ENCODE data around the gene SLC4A1AP. TPM values are rescaled to one million over a fixed set of nuclear protein-coding genes. Genes with fewer than 3 reads are reported as not detected.

SLC4A1AP gene
- total and polyA plus RNA-seq, 12 donors = 13.0 to 41.1 (median 22.3) TPM

DNA sequence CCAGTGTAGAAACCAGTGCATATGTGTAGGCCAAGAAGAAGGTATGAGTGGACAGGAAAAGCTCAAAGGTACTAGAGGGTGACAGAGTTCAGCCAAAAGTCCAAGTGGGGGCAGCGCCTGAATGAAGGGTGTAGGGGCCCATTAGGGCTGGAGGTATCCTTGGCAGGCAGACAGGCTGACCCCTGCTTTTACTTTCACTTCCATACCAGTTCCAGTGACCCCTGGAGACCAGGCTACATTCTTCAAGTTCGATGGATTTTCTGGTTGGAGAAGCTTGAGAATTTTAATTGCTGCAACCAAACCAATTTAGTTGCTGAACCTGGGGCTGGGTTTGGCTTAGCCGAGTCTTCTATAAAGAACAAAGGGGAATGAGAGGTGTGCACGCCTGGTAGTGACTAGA lies 65.5 kb downstream of the SLC4A1AP start:
- no peak overlapping the region for H3K4me3 ChIP-seq
- H3K27me3 ChIP-seq = no peaks in the 10 kb centered on the region
- DNase-seq = peak in 1 of 7 donors; percentile 55
- WGBS, 4 donors = 54 to 74% (median 55%) methylated on average over 4 of the region's 4 CpGs
- no peaks in the 10 kb centered on the region for H3K9me3 ChIP-seq (replicated peaks in 1 of 3)
- no peak for TF ChIP-seq POLR2A (IDR thresholded peaks at IDR 0.05)
- TF ChIP-seq, protein P1, sequence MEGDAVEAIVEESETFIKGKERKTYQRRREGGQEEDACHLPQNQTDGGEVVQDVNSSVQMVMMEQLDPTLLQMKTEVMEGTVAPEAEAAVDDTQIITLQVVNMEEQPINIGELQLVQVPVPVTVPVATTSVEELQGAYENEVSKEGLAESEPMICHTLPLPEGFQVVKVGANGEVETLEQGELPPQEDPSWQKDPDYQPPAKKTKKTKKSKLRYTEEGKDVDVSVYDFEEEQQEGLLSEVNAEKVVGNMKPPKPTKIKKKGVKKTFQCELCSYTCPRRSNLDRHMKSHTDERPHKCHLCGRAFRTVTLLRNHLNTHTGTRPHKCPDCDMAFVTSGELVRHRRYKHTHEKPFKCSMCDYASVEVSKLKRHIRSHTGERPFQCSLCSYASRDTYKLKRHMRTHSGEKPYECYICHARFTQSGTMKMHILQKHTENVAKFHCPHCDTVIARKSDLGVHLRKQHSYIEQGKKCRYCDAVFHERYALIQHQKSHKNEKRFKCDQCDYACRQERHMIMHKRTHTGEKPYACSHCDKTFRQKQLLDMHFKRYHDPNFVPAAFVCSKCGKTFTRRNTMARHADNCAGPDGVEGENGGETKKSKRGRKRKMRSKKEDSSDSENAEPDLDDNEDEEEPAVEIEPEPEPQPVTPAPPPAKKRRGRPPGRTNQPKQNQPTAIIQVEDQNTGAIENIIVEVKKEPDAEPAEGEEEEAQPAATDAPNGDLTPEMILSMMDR (IDR thresholded peaks at IDR 0.05) = no peak
- peak overlapping the region in 4 of 5 donors; percentile 8 to 80 (median 53) for H3K27ac ChIP-seq
- no peaks in the 10 kb centered on the region for H3K36me3 ChIP-seq (replicated peaks in 1 of 2)
- intact Hi-C loops (cut with DNase I) = no loop called here
- H3K4me1 ChIP-seq (replicated peaks in 1 of 2) = peaks cover 25 to 63% of the 10 kb centered on the region in 2 donors

DNA sequence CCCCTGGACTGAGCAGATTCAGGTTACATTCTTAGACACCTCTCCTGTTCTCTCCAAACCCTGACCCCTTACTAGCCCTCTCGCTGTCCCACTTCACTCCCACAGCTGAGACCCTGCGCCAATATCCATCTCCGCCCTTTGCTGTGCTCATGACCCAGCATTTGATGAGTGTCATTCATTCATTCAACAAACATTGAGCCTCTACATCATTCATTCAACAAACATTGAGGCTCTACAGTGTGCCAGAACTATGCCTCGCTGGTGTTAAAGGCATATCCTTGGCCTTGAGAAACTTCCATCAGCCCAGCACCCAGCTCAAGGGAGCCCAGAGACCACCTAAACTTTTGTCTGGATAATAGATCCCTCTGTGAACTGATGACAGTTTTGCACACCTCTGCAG lies 65.9 kb downstream of the SLC4A1AP start:
- intact Hi-C loops (cut with DNase I) = no loop called here
- H3K27ac ChIP-seq = peak overlapping the region in 2 of 5 donors; percentile 55 to 71
- TF ChIP-seq POLR2A (IDR thresholded peaks at IDR 0.05) = no peak
- TF ChIP-seq, protein P1 (IDR thresholded peaks at IDR 0.05) = no peak
- H3K27me3 ChIP-seq = no peaks in the 10 kb centered on the region
- H3K9me3 ChIP-seq (replicated peaks in 1 of 3) = no peaks in the 10 kb centered on the region
- H3K4me3 ChIP-seq = no peak overlapping the region
- DNase-seq = peak in 1 of 7 donors; percentile 39
- 90 to 96% (median 92%) methylated on average over 4 of the region's 4 CpGs for WGBS, 4 donors
- H3K4me1 ChIP-seq (replicated peaks in 1 of 2) = peaks cover 22 to 62% of the 10 kb centered on the region in 2 donors
- no peaks in the 10 kb centered on the region for H3K36me3 ChIP-seq (replicated peaks in 1 of 2)

DNA sequence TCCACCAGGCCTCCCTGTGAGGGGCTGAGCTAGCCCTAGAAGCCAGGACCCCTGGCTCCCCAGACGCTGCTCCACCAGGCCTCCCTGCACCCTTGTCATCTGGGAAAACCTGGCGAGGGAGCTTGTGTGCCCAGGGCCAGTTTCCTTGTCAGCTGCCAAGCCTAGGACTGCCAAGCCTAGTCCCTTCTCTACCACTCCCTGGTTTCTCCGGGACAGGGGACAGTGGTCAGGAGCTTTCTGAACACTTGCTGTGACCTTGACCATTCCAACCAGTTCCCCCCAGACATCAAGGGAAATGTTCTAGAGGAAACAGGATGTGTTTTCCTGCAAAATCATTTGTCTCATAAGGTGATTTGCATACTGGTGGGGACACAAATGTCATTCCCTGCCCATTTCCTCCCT lies 66.6 kb downstream of the SLC4A1AP start:
- Histone ChIP-seq H3K36me3 (replicated peaks in 1 of 2) (no peaks in the 10 kb centered on the region), H3K27ac (peak overlapping the region in 4 of 5 donors; percentile 22 to 71 (median 61)), H3K4me3 (no peak overlapping the region), H3K9me3 (replicated peaks in 1 of 3) (no peaks in the 10 kb centered on the region), H3K27me3 (no peaks in the 10 kb centered on the region), H3K4me1 (replicated peaks in 1 of 2) (peaks cover 20 to 62% of the 10 kb centered on the region in 2 donors)
- WGBS, 4 donors = 40 to 57% (median 42%) methylated on average over 1 to 3 of the region's 3 CpGs
- DNase-seq = peak in 5 of 7 donors; percentile 45 to 67 (median 64)
- intact Hi-C loops (cut with DNase I) = no loop called here
- TF ChIP-seq, protein P1 (IDR thresholded peaks at IDR 0.05) = no peak
- TF ChIP-seq POLR2A (IDR thresholded peaks at IDR 0.05) = no peak

DNA sequence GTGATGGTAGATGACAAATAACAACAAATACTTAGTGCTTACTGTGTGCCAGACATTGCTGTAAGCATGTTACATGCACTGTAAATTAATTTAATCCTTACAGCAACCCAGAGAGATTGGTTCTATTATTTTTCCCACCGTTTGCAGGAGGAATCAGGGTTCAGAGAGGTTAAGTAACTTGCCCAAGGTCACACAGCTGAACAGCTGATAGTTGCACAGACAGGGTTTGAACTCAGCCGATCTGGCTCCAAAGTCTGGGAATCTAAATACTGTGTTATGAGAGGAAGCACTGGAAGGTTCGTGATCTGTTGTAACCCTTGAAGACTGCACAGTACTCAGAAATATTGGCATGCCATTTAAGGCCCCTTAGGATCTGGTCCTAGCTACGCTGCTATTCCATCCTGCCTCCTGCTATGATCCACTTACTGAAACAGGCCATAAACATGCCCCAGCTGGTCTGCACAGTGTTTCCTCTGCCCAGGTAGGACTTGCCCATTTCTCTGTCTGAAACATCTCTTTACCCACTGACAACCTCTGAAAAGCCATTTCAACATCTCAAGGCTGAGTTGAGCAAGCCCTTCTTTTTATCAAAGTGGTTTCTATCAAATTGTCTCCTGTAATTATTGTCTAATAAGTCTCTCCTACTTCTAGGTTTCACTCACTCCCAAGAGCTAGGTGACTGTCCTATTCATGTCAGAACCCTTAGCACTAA lies 67.4 kb downstream of the SLC4A1AP start:
- H3K27me3 ChIP-seq = no peaks in the 10 kb centered on the region
- peak in 2 of 7 donors; percentile 51 to 59 for DNase-seq

More for the DNA sequence above, 67.4 kb downstream of the SLC4A1AP start:
- intact Hi-C loops (cut with DNase I) = no loop called here
- peaks cover 27 to 63% of the 10 kb centered on the region in 2 donors for H3K4me1 ChIP-seq (replicated peaks in 1 of 2)
- peak overlapping the region in 3 of 5 donors; percentile 55 to 71 (median 67) for H3K27ac ChIP-seq
- no peaks in the 10 kb centered on the region for H3K36me3 ChIP-seq (replicated peaks in 1 of 2)
- TF ChIP-seq, protein P1 (IDR thresholded peaks at IDR 0.05) = no peak
- TF ChIP-seq POLR2A (IDR thresholded peaks at IDR 0.05) = peak in 1 of 2 donors; percentile 12
- 36 to 46% (median 42%) methylated on average over 3 to 4 of the region's 4 CpGs for WGBS, 4 donors
- no peak overlapping the region for H3K4me3 ChIP-seq
- H3K9me3 ChIP-seq (replicated peaks in 1 of 3) = no peaks in the 10 kb centered on the region

Measured in adrenal gland (tissue), 12 donors.